Stimulated activated CD4-positive, alpha-beta T cell treated with anti-CD3 and anti-CD28 coated beads, Interleukin-4, amount 100 ng/mL, for 1 hour (primary cell): Measurements from ENCODE around the gene MTSS2.

Experiments used
- DNase-seq: peaks from one replicate; pipeline ENCODE4 v3.0.0-alpha.2; 2020

MTSS2 gene

GRCh38 chr16:70665806-70666735 is 19.8 kb downstream of the MTSS2 start:
- no peak for DNase-seq

DNA sequence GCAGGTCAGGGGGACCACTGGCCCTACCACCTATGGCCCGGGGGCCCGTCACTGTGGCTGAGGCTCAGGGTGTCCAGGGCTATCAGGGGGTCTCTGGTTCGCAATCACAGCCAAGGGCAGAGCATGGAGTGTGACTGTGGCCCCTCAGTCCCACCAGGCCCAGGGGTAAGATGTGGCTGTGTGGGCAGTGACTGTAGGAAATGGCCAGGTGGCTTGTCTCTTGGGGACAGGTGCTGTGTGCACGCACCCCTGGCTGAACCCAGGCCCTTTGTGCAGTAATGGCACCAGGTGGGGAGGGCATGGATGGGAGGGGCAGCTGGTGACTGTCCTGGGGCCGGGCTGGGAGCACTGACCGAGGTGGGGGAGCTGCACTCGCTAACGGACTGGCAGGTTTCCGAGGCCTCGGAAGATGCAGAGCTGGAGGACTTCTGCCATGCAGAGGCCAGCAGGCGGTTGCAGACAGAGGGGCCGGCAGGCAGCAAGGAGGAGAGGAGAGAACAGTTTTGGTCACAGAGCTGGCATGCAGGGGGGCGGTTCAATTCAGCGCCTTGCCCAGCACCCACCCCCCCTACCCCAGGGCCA is 20.6 kb downstream of the MTSS2 start:
- DNase-seq: no peak

DNA sequence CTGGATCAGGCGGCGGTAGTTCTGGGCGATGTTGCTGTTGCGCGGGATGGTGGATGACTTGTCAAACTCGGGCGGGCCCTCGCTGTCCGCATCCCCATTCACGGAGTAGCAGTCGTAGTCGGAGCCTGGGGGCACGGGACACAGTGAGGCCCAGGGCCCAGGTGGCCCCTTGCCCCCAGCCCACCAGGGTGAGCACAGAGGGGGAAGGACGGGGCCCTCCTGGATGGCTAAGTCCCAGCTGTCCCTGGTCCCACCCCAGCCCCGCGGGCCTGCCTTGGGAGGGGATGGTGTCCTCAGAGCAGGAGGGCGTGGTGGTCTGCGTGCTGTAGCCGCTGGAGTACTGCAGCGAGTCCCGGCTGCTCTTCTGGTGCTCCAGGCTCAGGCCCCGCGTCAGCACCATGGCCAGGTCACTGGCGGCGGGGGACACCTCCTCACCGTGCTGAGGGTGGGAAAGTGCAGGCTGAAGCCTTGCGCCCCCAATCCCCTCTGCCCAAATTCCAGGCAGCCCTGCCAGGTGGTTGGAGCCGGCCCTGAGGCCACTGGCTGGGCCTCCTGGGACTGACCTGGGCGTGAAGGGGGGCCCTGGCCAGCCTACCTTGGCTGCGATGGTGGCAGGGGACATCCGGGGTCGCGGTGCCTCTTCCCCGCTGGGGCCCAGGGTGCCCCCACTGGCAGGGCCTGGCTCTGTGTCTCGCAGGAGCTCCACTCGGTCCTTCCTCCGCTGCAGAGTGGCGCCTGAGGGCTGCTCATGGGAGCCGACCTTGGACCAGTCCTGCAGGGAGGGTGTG is 21.3 kb downstream of the MTSS2 start:
- DNase-seq: no peak

GRCh38 chr16:70663524-70664324 is 22.1 kb downstream of the MTSS2 start:
- no peak for DNase-seq

DNA sequence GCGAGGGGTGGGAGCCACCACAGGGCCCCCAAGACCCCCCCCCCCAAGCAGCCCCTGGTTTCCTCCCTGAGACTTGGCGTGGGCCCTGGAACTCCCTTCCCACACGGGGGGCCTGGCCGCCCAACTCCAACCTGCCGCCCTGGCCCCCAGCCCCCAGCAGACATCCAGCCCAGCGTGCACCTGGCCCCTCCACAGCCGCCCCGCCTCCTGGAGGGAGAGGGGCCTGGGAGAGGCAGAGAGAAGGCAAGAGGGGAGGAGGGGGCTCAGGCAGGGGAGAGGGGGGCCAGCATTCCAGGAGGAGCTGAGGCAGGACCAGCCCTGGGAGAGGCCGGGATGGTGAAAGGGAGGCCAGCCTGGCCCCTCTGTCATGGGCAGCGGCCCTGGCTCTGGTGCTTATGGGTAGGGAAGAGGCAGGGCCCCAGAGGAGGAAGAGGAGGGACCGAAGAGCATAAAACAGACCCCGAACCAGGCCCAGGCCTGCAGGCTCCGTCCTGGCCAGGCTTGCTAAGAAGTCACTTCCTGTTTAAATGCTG is 22.8 kb downstream of the MTSS2 start:
- DNase-seq: no peak

DNA sequence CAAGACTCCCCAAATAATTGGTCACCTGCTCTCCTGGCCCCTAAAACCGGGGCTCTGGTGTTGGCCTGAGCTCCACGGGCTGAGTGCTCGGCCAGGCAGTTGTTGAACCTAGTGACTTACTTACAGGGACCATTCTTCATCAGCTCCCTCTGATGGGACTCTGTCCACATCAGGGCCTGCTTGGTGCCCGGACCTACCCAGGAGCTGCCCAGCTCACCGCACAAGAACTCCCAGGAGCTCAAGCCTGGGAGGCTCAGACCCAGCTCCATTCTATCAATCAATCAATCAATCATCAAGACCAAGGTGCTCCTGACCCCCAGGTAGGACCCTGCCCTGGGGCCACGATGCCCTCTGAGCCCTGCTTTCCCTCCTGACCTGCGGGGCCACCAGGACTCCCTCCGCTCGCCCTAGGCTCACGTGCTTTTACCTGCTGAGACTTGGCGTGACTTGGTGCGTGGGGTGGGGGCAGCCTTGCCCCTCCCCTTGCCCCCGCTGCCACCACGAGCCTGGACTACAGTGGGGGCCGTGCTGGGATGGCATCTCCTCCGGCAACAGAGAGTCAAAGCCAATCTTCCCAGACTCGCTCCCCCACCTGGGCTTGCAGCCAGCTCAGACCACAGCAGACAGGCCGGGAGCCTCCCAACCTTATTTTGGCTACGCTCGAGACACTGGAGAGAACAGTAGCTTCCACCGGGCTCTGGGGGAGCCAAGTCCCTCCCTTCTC is 23.8 kb downstream of the MTSS2 start:
- DNase-seq: no peak

GRCh38 chr16:70661534-70661917 is 24.3 kb downstream of the MTSS2 start:
- DNase-seq: no peak

GRCh38 chr16:70660672-70661350 is 25.0 kb downstream of the MTSS2 start:
- no peak for DNase-seq

DNA sequence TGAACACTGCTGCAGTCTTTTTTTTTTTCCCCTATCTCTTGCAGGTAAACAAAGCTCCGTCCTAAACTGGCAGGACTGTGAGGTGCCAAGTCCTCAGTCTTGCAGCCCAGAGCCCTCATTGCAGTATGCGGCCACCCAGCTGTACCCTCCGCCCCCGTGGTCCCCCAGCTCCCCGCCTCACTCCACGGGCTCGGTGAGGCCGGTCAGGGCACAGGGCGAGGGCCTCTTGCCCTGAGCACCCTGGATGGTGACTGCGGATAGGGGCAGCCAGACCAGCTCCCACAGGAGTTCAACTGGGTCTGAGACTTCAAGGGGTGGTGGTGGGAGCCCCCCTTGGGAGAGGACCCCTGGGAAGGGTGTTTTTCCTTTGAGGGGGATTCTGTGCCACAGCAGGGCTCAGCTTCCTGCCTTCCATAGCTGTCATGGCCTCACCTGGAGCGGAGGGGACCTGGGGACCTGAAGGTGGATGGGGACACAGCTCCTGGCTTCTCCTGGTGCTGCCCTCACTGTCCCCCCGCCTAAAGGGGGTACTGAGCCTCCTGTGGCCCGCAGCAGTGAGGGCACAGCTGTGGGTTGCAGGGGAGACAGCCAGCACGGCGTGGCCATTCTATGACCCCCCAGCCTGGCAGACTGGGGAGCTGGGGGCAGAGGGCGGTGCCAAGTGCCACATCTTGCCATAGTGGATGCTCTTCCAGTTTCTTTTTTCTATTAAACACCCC is 25.7 kb downstream of the MTSS2 start:
- DNase-seq: no peak

DNA sequence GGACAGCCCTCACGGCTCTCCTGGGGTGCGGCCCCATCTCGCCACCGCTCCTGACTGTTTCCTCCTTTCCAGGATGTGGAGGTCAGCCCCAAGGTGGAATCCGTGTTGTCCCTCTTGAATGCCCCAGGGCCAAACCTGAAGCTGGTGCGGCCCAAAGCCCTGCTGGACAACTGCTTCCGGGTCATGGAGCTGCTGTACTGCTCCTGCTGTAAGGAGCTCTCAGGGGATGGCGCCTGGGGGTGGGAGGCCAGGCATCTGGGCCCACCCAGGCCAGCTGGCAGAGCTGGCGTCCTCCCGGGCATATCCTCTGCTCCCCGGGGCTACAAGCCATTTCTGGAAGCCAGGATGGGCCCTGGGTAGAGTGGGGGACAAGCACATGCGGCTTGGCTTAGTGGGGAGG is 26.3 kb downstream of the MTSS2 start:
- DNase-seq: no peak

DNA sequence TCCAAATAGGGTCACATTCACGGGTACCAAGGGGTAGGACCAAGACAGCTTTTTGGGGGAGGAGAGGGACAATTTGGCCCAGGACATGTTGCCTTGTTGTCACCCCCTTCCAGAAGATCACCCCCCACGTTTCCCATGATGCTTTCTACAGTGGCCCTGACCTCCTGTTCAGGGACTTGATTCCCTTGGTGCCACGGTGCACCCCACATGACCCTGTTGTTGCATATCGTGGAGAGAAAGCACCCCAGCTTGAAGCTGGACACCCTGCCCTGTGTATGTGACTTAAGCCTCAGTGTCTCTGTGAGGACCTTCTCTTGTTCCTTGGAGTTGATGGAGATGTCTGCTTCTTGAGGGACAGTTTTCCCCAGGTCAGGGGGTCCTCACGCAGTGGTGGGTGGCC is 26.9 kb downstream of the MTSS2 start:
- no peak for DNase-seq

GRCh38 chr16:70657956-70658355 is 27.9 kb downstream of the MTSS2 start:
- DNase-seq: no peak

DNA sequence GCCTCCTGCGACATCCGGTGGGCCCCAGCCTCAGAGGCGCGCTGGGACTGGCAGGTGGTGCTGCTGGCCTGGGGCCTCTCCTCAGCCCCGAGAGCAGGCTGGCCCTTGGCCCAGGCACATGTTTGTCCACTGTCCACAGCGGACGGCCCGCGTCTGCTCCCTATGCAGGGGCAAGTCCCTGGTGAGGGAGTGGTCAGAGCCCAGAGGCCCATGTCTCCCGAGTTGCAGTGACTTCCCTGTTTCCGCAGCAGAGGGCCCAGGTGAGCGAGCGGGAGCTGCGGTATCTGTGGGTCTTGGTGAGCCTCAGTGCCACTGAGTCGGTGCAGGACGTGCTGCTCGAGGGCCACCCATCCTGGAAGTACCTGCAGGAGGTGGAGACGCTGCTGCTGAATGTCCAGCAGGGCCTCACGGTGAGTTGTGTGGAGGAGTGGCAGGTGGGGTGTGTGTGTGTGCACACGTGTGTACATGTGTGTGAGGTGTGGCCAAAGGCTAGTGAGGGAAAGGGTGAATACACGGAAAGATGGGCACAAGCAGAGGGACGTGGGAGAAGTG is 29.1 kb downstream of the MTSS2 start:
- DNase-seq: no peak

- DNase-seq: no peak
These were observed 29.7 kb downstream of the MTSS2 start for GRCh38 chr16:70656065-70656711.

DNA sequence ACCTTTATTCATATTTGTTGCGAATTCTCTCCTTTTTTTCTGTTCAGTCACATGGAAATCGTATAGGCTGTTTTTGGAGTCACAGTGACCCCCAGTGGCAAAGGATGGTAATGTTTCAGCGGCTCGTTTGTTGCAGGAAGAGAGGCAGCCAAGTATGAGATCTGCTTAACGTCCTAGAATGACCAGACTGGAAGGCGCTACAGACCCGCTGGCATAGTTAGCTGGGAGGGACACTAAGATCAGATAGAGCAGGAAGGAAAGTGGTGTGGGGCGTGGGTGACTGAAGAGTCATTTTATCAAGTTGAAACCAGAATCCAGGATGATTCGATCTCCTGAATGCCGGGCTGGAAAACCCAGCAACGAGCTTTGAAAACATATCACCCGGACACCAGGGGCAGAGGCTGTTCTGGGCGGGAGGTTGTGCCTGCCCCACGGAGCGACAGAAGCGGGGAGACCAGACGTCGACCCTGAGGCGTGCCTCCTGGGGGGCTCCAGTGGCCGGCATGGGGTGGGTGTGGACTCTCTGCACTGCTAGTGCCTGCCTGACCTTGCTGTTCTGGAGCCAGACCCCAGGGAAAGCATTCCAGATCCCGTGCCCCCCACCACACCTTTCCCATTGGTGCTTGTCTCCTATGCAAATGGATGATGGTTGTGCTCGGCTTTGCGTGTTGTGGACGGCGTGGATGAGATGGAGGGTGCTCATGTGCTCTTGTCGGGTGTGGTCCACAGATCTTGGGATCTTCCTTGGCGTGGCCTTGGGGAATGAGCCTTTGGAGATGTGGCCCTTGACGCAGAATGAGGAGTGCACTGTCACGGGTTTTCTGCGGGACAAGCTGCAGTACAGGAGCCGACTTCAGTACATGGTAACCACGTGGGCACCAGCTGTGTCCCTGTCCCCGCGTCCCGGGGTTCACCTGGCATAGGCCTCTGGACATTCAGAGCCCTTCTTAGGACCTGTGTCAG is 31.8 kb downstream of the MTSS2 start:
- peak; percentile 75 for DNase-seq

DNA sequence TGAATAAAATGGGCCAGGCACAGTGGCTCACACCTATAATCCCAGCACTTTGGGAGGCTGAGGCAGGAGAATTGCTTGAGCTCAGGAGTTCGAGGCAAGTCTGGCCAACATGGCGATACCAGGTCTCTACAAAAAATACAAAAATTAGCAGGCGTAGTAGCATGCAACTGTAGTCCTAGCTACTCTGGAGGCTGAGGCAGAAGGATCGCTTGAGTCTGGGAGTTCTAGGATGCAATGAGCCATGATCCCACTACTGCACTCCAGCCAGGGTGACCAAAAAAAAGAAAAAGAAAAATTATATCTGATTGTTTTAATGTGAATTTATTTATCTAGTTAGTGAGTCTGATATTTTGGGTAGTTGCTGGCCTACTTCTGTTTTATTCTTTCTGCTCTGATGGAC is 32.4 kb downstream of the MTSS2 start:
- DNase-seq: no peak

DNA sequence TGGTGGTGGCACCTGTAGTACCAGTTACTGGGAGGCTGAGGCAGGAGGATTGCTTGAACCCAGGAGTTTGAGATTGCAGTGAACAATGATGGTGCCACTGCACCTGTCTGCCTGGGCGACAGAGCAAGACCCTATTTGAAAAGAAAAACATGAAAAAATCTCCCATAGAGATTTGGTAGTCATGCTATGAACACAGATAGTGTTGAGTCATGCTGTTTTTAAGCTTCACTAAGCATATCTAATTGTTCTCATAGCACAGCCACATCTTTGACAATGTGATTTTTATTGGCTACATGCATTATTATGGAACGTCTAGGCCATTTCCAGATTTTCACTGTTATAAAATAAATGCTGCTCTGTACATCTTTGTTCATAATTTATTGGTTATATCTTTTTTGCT is 33.5 kb downstream of the MTSS2 start:
- no peak for DNase-seq

GRCh38 chr16:70651524-70651923 is 34.3 kb downstream of the MTSS2 start:
- DNase-seq: no peak

GRCh38 chr16:70650216-70650615 is 35.6 kb downstream of the MTSS2 start:
- DNase-seq: no peak
